ENCODE results near the gene SGIP1.

- TF ChIP-seq, protein P1, sequence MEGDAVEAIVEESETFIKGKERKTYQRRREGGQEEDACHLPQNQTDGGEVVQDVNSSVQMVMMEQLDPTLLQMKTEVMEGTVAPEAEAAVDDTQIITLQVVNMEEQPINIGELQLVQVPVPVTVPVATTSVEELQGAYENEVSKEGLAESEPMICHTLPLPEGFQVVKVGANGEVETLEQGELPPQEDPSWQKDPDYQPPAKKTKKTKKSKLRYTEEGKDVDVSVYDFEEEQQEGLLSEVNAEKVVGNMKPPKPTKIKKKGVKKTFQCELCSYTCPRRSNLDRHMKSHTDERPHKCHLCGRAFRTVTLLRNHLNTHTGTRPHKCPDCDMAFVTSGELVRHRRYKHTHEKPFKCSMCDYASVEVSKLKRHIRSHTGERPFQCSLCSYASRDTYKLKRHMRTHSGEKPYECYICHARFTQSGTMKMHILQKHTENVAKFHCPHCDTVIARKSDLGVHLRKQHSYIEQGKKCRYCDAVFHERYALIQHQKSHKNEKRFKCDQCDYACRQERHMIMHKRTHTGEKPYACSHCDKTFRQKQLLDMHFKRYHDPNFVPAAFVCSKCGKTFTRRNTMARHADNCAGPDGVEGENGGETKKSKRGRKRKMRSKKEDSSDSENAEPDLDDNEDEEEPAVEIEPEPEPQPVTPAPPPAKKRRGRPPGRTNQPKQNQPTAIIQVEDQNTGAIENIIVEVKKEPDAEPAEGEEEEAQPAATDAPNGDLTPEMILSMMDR (IDR thresholded peaks at IDR 0.05), result no peak
- no peak for TF ChIP-seq POLR2A (IDR thresholded peaks at IDR 0.05)
These were observed 235.7 kb downstream of the SGIP1 start for GRCh38 chr1:66769512-66770229.
